Measurements from ENCODE around the gene FSD2.

GRCh38 chr15:82709081-82709420 is 96.8 kb downstream of the FSD2 start:
- TF ChIP-seq GATA3 (IDR thresholded peaks at IDR 0.05; ENCODE audit: low read depth, low read length): no peak
- no peak for TF ChIP-seq GATA2 (IDR thresholded peaks at IDR 0.05; ENCODE audit: low read depth, low read length)

All from SH-SY5Y (cell line).